ENCODE results near the gene EFNB1.

Gene EFNB1

GRCh38 chrX:68868902-68869800 is 40.3 kb downstream of the EFNB1 start:
- Histone ChIP-seq H3K9me3 (ENCODE audit: control insufficient read depth in 2 of 2, low read length in 2 of 2) (no peaks in the 10 kb centered on the region), H3K36me3 (ENCODE audit: control insufficient read depth in 2 of 2, insufficient read depth in 2 of 2, low read length in 2 of 2) (no peaks in the 10 kb centered on the region), H3K27ac (ENCODE audit: low read length) (no peak overlapping the region), H3K4me3 (ENCODE audit: low read length in 2 of 2) (no peak overlapping the region), H3K27me3 (ENCODE audit: control insufficient read depth in 1 of 2, insufficient read depth in 2 of 2, low read length in 2 of 2) (peaks cover 0 to 31% of the 10 kb centered on the region in 2 donors), H3K9ac (ENCODE audit: low read length in 2 of 2) (no peak overlapping the region), H3K4me1 (ENCODE audit: control insufficient read depth, insufficient read depth, low read length) (no peaks in the 10 kb centered on the region)

- no peak overlapping the region for H3K9ac ChIP-seq (ENCODE audit: low read length in 2 of 2)
- no peaks in the 10 kb centered on the region for H3K36me3 ChIP-seq (ENCODE audit: control insufficient read depth in 2 of 2, insufficient read depth in 2 of 2, low read length in 2 of 2)
- no peak overlapping the region for H3K4me3 ChIP-seq (ENCODE audit: low read length in 2 of 2)
- H3K27ac ChIP-seq (ENCODE audit: low read length) = no peak overlapping the region
- peaks cover 0 to 34% of the 10 kb centered on the region in 2 donors for H3K27me3 ChIP-seq (ENCODE audit: control insufficient read depth in 1 of 2, insufficient read depth in 2 of 2, low read length in 2 of 2)
- H3K4me1 ChIP-seq (ENCODE audit: control insufficient read depth, insufficient read depth, low read length) = no peaks in the 10 kb centered on the region
- H3K9me3 ChIP-seq (ENCODE audit: control insufficient read depth in 2 of 2, low read length in 2 of 2) = no peaks in the 10 kb centered on the region
Measured at GRCh38 chrX:68870357-68870756, 41.5 kb downstream of the EFNB1 start.

- H3K27ac ChIP-seq (ENCODE audit: low read length) = no peak overlapping the region
- H3K9me3 ChIP-seq (ENCODE audit: control insufficient read depth in 2 of 2, low read length in 2 of 2) = no peaks in the 10 kb centered on the region
- no peak overlapping the region for H3K9ac ChIP-seq (ENCODE audit: low read length in 2 of 2)
- no peak overlapping the region for H3K4me3 ChIP-seq (ENCODE audit: low read length in 2 of 2)
- peaks cover 0 to 34% of the 10 kb centered on the region in 2 donors for H3K27me3 ChIP-seq (ENCODE audit: control insufficient read depth in 1 of 2, insufficient read depth in 2 of 2, low read length in 2 of 2)
- H3K4me1 ChIP-seq (ENCODE audit: control insufficient read depth, insufficient read depth, low read length) = no peaks in the 10 kb centered on the region
- no peaks in the 10 kb centered on the region for H3K36me3 ChIP-seq (ENCODE audit: control insufficient read depth in 2 of 2, insufficient read depth in 2 of 2, low read length in 2 of 2)
Measured at GRCh38 chrX:68872171-68872570, 43.4 kb downstream of the EFNB1 start.

- Histone ChIP-seq H3K36me3 (ENCODE audit: control insufficient read depth in 2 of 2, insufficient read depth in 2 of 2, low read length in 2 of 2) (no peaks in the 10 kb centered on the region), H3K27ac (ENCODE audit: low read length) (no peak overlapping the region), H3K9ac (ENCODE audit: low read length in 2 of 2) (no peak overlapping the region), H3K27me3 (ENCODE audit: control insufficient read depth in 1 of 2, insufficient read depth in 2 of 2, low read length in 2 of 2) (peaks cover 0 to 27% of the 10 kb centered on the region in 2 donors), H3K4me1 (ENCODE audit: control insufficient read depth, insufficient read depth, low read length) (no peaks in the 10 kb centered on the region), H3K9me3 (ENCODE audit: control insufficient read depth in 2 of 2, low read length in 2 of 2) (no peaks in the 10 kb centered on the region), H3K4me3 (ENCODE audit: low read length in 2 of 2) (no peak overlapping the region)
Measured at GRCh38 chrX:68874076-68874475, 45.3 kb downstream of the EFNB1 start.

- H3K4me3 ChIP-seq (ENCODE audit: low read length in 2 of 2) = no peak overlapping the region
- H3K9ac ChIP-seq (ENCODE audit: low read length in 2 of 2) = no peak overlapping the region
- no peaks in the 10 kb centered on the region for H3K36me3 ChIP-seq (ENCODE audit: control insufficient read depth in 2 of 2, insufficient read depth in 2 of 2, low read length in 2 of 2)
- no peaks in the 10 kb centered on the region for H3K4me1 ChIP-seq (ENCODE audit: control insufficient read depth, insufficient read depth, low read length)
- H3K9me3 ChIP-seq (ENCODE audit: control insufficient read depth in 2 of 2, low read length in 2 of 2) = no peaks in the 10 kb centered on the region
- peaks cover 0 to 21% of the 10 kb centered on the region in 2 donors for H3K27me3 ChIP-seq (ENCODE audit: control insufficient read depth in 1 of 2, insufficient read depth in 2 of 2, low read length in 2 of 2)
- no peak overlapping the region for H3K27ac ChIP-seq (ENCODE audit: low read length)
Measured at GRCh38 chrX:68876731-68877130, 47.9 kb downstream of the EFNB1 start.

- H3K9ac ChIP-seq (ENCODE audit: low read length in 2 of 2) = no peak overlapping the region
- H3K27me3 ChIP-seq (ENCODE audit: control insufficient read depth in 1 of 2, insufficient read depth in 2 of 2, low read length in 2 of 2) = peaks cover 0 to 25% of the 10 kb centered on the region in 2 donors
- no peak overlapping the region for H3K27ac ChIP-seq (ENCODE audit: low read length)
- no peak overlapping the region for H3K4me3 ChIP-seq (ENCODE audit: low read length in 2 of 2)
- no peaks in the 10 kb centered on the region for H3K4me1 ChIP-seq (ENCODE audit: control insufficient read depth, insufficient read depth, low read length)
- H3K36me3 ChIP-seq (ENCODE audit: control insufficient read depth in 2 of 2, insufficient read depth in 2 of 2, low read length in 2 of 2) = no peaks in the 10 kb centered on the region
- H3K9me3 ChIP-seq (ENCODE audit: control insufficient read depth in 2 of 2, low read length in 2 of 2) = no peaks in the 10 kb centered on the region
Measured at GRCh38 chrX:68877606-68878005, 48.8 kb downstream of the EFNB1 start.

DNA sequence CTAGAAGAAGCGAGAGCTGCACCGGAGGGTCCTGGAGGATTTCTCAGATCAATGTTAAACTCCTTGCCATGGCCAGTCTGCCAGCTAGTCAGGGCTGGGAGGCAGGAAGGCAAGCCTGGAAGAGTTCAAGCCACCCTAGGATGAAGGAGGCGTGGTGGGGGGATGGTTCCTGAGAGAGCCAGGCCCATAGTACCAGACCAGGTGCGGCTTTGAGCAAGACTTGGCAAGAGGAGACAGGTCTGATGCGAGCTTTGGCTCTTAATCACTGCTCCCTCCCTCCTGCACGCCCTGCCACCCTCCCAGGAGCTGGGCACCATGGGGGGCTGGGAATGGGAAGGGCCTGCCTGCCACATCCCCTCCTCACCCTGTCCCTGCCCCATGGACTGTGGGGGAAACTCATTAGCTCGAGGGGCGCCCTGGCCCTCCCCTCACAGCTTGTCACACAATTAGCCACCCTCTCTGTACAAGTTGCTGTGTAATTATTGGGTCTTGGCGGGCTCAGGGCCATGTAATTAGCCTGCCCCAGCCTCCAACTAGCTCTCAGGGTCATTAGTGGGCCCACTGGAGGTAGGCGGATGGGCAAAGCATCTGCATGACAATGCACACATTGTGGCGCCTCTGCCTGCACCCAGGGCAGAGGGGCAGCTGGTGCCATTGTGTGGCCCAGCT is 50.3 kb downstream of the EFNB1 start:
- no peaks in the 10 kb centered on the region for H3K4me1 ChIP-seq (ENCODE audit: control insufficient read depth, insufficient read depth, low read length)
- H3K9me3 ChIP-seq (ENCODE audit: control insufficient read depth in 2 of 2, low read length in 2 of 2) = no peaks in the 10 kb centered on the region
- H3K36me3 ChIP-seq (ENCODE audit: control insufficient read depth in 2 of 2, insufficient read depth in 2 of 2, low read length in 2 of 2) = no peaks in the 10 kb centered on the region
- H3K4me3 ChIP-seq (ENCODE audit: low read length in 2 of 2) = no peak overlapping the region
- H3K9ac ChIP-seq (ENCODE audit: low read length in 2 of 2) = no peak overlapping the region
- peaks cover 0 to 24% of the 10 kb centered on the region in 2 donors for H3K27me3 ChIP-seq (ENCODE audit: control insufficient read depth in 1 of 2, insufficient read depth in 2 of 2, low read length in 2 of 2)
- H3K27ac ChIP-seq (ENCODE audit: low read length) = no peak overlapping the region

DNA sequence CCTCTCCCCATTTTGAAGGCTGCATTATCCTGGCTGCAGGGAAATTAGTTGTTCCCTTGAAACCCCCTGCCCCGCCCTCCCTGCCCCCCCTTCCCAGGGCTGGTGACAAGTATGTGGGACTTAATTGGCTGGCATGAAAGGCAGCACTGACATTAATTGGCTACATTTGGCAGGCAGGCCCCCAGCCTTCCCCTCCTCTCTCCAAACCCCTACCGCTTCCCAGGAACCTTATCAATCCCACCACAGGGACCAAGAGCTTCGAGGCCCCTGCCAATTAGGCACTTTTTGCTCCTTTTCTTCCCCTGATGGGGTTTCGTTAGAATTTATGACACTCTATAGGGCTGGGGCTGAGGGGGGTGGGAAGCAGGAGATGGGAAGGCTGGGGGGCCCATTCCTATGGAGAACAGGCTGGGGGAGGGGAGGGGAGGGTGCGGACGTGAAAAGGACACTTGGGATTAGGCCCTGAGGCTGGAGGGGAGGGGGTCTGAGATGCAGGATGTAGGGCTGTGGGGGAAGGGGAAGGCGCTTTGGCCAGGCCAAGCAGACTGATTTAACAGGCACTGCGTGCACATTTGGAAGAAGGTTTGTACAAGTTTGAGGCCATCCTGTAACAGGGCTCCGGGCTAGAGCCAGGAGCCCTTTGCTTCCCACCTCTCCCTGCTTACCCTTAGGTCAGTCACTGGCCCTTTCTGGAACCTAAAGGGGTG is 52.2 kb downstream of the EFNB1 start:
- H3K9ac ChIP-seq (ENCODE audit: low read length in 2 of 2) = no peak overlapping the region
- H3K4me3 ChIP-seq (ENCODE audit: low read length in 2 of 2) = no peak overlapping the region
- H3K36me3 ChIP-seq (ENCODE audit: control insufficient read depth in 2 of 2, insufficient read depth in 2 of 2, low read length in 2 of 2) = no peaks in the 10 kb centered on the region
- no peaks in the 10 kb centered on the region for H3K9me3 ChIP-seq (ENCODE audit: control insufficient read depth in 2 of 2, low read length in 2 of 2)
- no peak overlapping the region for H3K27ac ChIP-seq (ENCODE audit: low read length)
- H3K27me3 ChIP-seq (ENCODE audit: control insufficient read depth in 1 of 2, insufficient read depth in 2 of 2, low read length in 2 of 2) = peaks cover 0 to 29% of the 10 kb centered on the region in 2 donors
- no peaks in the 10 kb centered on the region for H3K4me1 ChIP-seq (ENCODE audit: control insufficient read depth, insufficient read depth, low read length)

DNA sequence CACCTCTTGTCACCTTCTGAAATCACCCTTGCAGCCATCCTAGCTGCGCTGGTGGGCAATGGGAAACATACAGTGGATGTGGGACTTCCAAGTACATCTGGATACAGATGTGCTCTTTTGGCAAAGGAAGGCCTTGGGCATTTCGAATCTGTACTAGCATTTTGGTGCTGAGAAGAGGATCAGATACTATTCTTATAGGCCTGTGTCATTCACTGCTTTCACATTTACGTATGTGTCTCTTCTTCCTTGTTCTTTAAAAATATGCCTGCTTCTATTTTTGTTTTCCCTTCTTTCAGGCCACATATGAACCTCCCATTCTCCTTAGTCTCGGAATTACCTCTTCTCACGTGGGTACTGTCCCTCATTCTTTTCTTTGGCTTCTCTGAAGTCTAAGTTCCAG is 53.1 kb downstream of the EFNB1 start:
- H3K27me3 ChIP-seq (ENCODE audit: control insufficient read depth in 1 of 2, insufficient read depth in 2 of 2, low read length in 2 of 2) = peaks cover 0 to 31% of the 10 kb centered on the region in 2 donors
- no peaks in the 10 kb centered on the region for H3K36me3 ChIP-seq (ENCODE audit: control insufficient read depth in 2 of 2, insufficient read depth in 2 of 2, low read length in 2 of 2)
- H3K4me1 ChIP-seq (ENCODE audit: control insufficient read depth, insufficient read depth, low read length) = no peaks in the 10 kb centered on the region

GRCh38 chrX:68883800-68884199 is 55.0 kb downstream of the EFNB1 start:
- H3K27me3 ChIP-seq (ENCODE audit: control insufficient read depth in 1 of 2, insufficient read depth in 2 of 2, low read length in 2 of 2) = peaks cover 0 to 32% of the 10 kb centered on the region in 2 donors
- no peaks in the 10 kb centered on the region for H3K9me3 ChIP-seq (ENCODE audit: control insufficient read depth in 2 of 2, low read length in 2 of 2)
- H3K9ac ChIP-seq (ENCODE audit: low read length in 2 of 2) = no peak overlapping the region
- H3K36me3 ChIP-seq (ENCODE audit: control insufficient read depth in 2 of 2, insufficient read depth in 2 of 2, low read length in 2 of 2) = no peaks in the 10 kb centered on the region
- no peak overlapping the region for H3K4me3 ChIP-seq (ENCODE audit: low read length in 2 of 2)
- no peak overlapping the region for H3K27ac ChIP-seq (ENCODE audit: low read length)
- no peaks in the 10 kb centered on the region for H3K4me1 ChIP-seq (ENCODE audit: control insufficient read depth, insufficient read depth, low read length)

More for the DNA sequence above, 53.1 kb downstream of the EFNB1 start:
- H3K4me3 ChIP-seq (ENCODE audit: low read length in 2 of 2) = no peak overlapping the region
- H3K27ac ChIP-seq (ENCODE audit: low read length) = no peak overlapping the region
- H3K9ac ChIP-seq (ENCODE audit: low read length in 2 of 2) = no peak overlapping the region
- no peaks in the 10 kb centered on the region for H3K9me3 ChIP-seq (ENCODE audit: control insufficient read depth in 2 of 2, low read length in 2 of 2)
